ENCODE measurements around the gene DEDD2.
A peak's percentile ranks its signal among the peaks of the same experiment; 100 is the strongest.

- TF ChIP-seq CTCF (IDR thresholded peaks at IDR 0.05; ENCODE audit: low read depth, low read length) (no peak), MYC (IDR thresholded peaks at IDR 0.05; ENCODE audit: low read depth, low read length) (peak; percentile 56; the same call in 1 of the 2 replicates)
Observed at GRCh38 chr19:42197375-42197817, 20.1 kb downstream of the DEDD2 start.

All from NB4 (cell line).